Measurements from ENCODE around the gene DYNC2H1.

GRCh38 chr11:103494491-103494890, 385.3 kb downstream of the DYNC2H1 start:
- TF ChIP-seq EZH2 (IDR thresholded peaks at IDR 0.05; ENCODE audit: borderline replicate concordance, low read depth, low read length, poor library complexity, severe bottlenecking) (no peak), CTCF (conservative IDR thresholded peaks at IDR 0.05; ENCODE audit: low read depth, low read length) (no peak)

Data from A673 (cell line).